ENCODE measurements around the gene LTBP3. TPM values are rescaled to one million over a fixed set of nuclear protein-coding genes. Genes with fewer than 3 reads are reported as not detected.

LTBP3 gene
- total and polyA plus RNA-seq, 2 of the 13 experiments (the other 11 are each of a cell fraction or from before 2014, with no cell fraction given) = 12.2 to 68.1 TPM

- no peak for TF ChIP-seq ATF2 (CRISPR knock-in tag; IDR thresholded peaks at IDR 0.05)
- TF ChIP-seq ZNF510 (CRISPR knock-in tag; IDR thresholded peaks at IDR 0.05; ENCODE audit: low read depth) = no peak
- TF ChIP-seq TERF1 (CRISPR knock-in tag; IDR thresholded peaks at IDR 0.05) = no peak
- TF ChIP-seq NR2C2 (CRISPR knock-in tag; IDR thresholded peaks at IDR 0.05; ENCODE audit: borderline replicate concordance) = 0 out of 2 replicates have a peak, but pooled peaks have one; percentile 43
- TF ChIP-seq ZNF224 (CRISPR knock-in tag; IDR thresholded peaks at IDR 0.05) = no peak
- TF ChIP-seq AFF4 (CRISPR knock-in tag; IDR thresholded peaks at IDR 0.05) = no peak
- TF ChIP-seq NCOA5 (CRISPR knock-in tag; IDR thresholded peaks at IDR 0.05) = no peak
- no peak for TF ChIP-seq CEBPZ (IDR thresholded peaks at IDR 0.05; ENCODE audit: low read length)
- no peak for TF ChIP-seq ATF4 (CRISPR knock-in tag; IDR thresholded peaks at IDR 0.05)
- TF ChIP-seq XRCC5 (optimal IDR thresholded peaks at IDR 0.05; ENCODE audit: low read length) = peak; percentile 53
- no peak for TF ChIP-seq CENPT (CRISPR knock-in tag; IDR thresholded peaks at IDR 0.05; ENCODE audit: low read depth)
- TF ChIP-seq RNF219 (CRISPR knock-in tag; IDR thresholded peaks at IDR 0.05) = no peak
- TF ChIP-seq SPEN (CRISPR knock-in tag; IDR thresholded peaks at IDR 0.05; ENCODE audit: low read depth) = no peak
- peak; percentile 42 to 44; a peak in 1 of 4 replicates for TF ChIP-seq NR2F1 (CRISPR knock-in tag; IDR thresholded peaks at IDR 0.05)
Observed at GRCh38 chr11:65555693-65556231, 2.4 kb downstream of the LTBP3 start (continued).
